HEK293 (cell line): ENCODE data around the gene ACAD8.

ENCODE experiments used
- FEZF1 ChIP-seq: fragments of 450-650 bp; formaldehyde crosslinking; IDR thresholded peaks from 2 replicates; pipeline ENCODE4 v1.5.1; 2016; ENCODE audit warnings: missing biosample characterization, missing genetic modification characterization
- KLF8 ChIP-seq: fragments of 450-650 bp; formaldehyde crosslinking; IDR thresholded peaks from 2 replicates; pipeline ENCODE4 v1.5.1; 2016; ENCODE audit warnings: missing biosample characterization, missing genetic modification characterization
- OVOL3 ChIP-seq: fragments of 450-650 bp; formaldehyde crosslinking; IDR thresholded peaks from 2 replicates; pipeline ENCODE4 v1.5.1; 2016; ENCODE audit warnings: missing biosample characterization, missing genetic modification characterization
- YY2 ChIP-seq: fragments of 450-650 bp; formaldehyde crosslinking; IDR thresholded peaks from 2 replicates; pipeline ENCODE4 v1.5.1; 2016; ENCODE audit warnings: missing biosample characterization, missing genetic modification characterization
- ZBTB7A ChIP-seq: fragments of 450-650 bp; formaldehyde crosslinking; IDR thresholded peaks from 2 replicates; pipeline ENCODE4 v1.5.1; 2016; ENCODE audit warnings: low read depth, missing biosample characterization, missing genetic modification characterization
- ZBTB8A ChIP-seq: fragments of 450-650 bp; formaldehyde crosslinking; IDR thresholded peaks from 2 replicates; pipeline ENCODE4 v1.5.1; 2016; ENCODE audit warnings: missing biosample characterization, missing genetic modification characterization
- ZFHX2 ChIP-seq: fragments of 450-650 bp; formaldehyde crosslinking; conservative IDR thresholded peaks from 2 replicates; pipeline ENCODE4 v1.5.1; 2016; ENCODE audit warnings: missing biosample characterization, missing genetic modification characterization
- ZFP37 ChIP-seq: fragments of 450-650 bp; formaldehyde crosslinking; IDR thresholded peaks from 2 replicates; pipeline ENCODE4 v1.5.1; 2016; ENCODE audit warnings: missing biosample characterization, missing genetic modification characterization
- ZNF112 ChIP-seq: fragments of 450-650 bp; formaldehyde crosslinking; IDR thresholded peaks from 2 replicates; pipeline ENCODE4 v1.5.0; 2017; ENCODE audit warnings: missing biosample characterization, missing genetic modification characterization
- ZNF16 ChIP-seq: fragments of 450-650 bp; formaldehyde crosslinking; IDR thresholded peaks from 2 replicates; pipeline ENCODE4 v1.5.1; 2016; ENCODE audit warnings: low read depth, missing biosample characterization, missing genetic modification characterization
- ZNF341 ChIP-seq: fragments of 450-650 bp; formaldehyde crosslinking; IDR thresholded peaks from 2 replicates; pipeline ENCODE4; 2016; ENCODE audit warnings: low read depth, missing biosample characterization, missing genetic modification characterization
- ZNF521 ChIP-seq: fragments of 450-650 bp; formaldehyde crosslinking; IDR thresholded peaks from 2 replicates; pipeline ENCODE4 v1.5.1; 2017; ENCODE audit warnings: missing biosample characterization, mild to moderate bottlenecking, missing genetic modification characterization
- ZNF571 ChIP-seq: fragments of 450-650 bp; formaldehyde crosslinking; IDR thresholded peaks from 2 replicates; pipeline ENCODE4 v1.5.0; 2017; ENCODE audit warnings: missing biosample characterization, missing genetic modification characterization
- ZNF600 ChIP-seq: fragments of 450-650 bp; formaldehyde crosslinking; IDR thresholded peaks from 2 replicates; pipeline ENCODE4 v1.5.1; 2016; ENCODE audit warnings: missing biosample characterization, missing genetic modification characterization
- ZNF610 ChIP-seq: fragments of 450-650 bp; formaldehyde crosslinking; IDR thresholded peaks from 2 replicates; pipeline ENCODE4 v1.5.1; 2016; ENCODE audit warnings: missing biosample characterization, missing genetic modification characterization, borderline replicate concordance
- ZNF626 ChIP-seq: fragments of 450-650 bp; sonication (Bioruptor Pico); formaldehyde crosslinking; IDR thresholded peaks from 2 replicates; pipeline ENCODE4 v1.5.1; 2018; ENCODE audit warnings: missing biosample characterization, missing genetic modification characterization, inconsistent platforms
- ZNF776 ChIP-seq: fragments of 450-650 bp; formaldehyde crosslinking; IDR thresholded peaks from 2 replicates; pipeline ENCODE4 v1.5.0; 2017; ENCODE audit warnings: missing biosample characterization, missing genetic modification characterization, borderline replicate concordance
- ZNF843 ChIP-seq: fragments of 450-650 bp; formaldehyde crosslinking; IDR thresholded peaks from 2 replicates; pipeline ENCODE4 v1.5.1; 2016; ENCODE audit warnings: missing biosample characterization, missing genetic modification characterization
- TF ChIP-seq, protein P1 (sequence below): fragments of 450-650 bp; formaldehyde crosslinking; IDR thresholded peaks from 2 replicates; pipeline ENCODE4 v1.5.1; 2016; ENCODE audit warnings: missing biosample characterization, missing genetic modification characterization
- TF ChIP-seq, protein P2 (sequence below): fragments of 450-650 bp; formaldehyde crosslinking; IDR thresholded peaks from 2 replicates; pipeline ENCODE4 v1.5.1; 2016; ENCODE audit warnings: missing biosample characterization, missing genetic modification characterization
- TF ChIP-seq, protein P3 (sequence below): fragments of 450-650 bp; formaldehyde crosslinking; IDR thresholded peaks from 2 replicates; pipeline ENCODE4 v1.5.1; 2017; ENCODE audit warnings: missing biosample characterization, missing genetic modification characterization
- TF ChIP-seq, protein P4 (sequence below): fragments of 450-650 bp; formaldehyde crosslinking; conservative IDR thresholded peaks from 2 replicates; pipeline ENCODE4 v1.5.1; 2016; ENCODE audit warnings: low read depth, missing biosample characterization, missing genetic modification characterization
- TF ChIP-seq, protein P5 (sequence below): fragments of 450-650 bp; formaldehyde crosslinking; IDR thresholded peaks from 2 replicates; pipeline ENCODE4 v1.5.1; 2016; ENCODE audit warnings: missing biosample characterization, missing genetic modification characterization
- TF ChIP-seq, protein P6 (sequence below): fragments of 450-650 bp; IDR thresholded peaks from 2 replicates; pipeline ENCODE4 v1.5.1; 2018; ENCODE audit warnings: missing biosample characterization, missing genetic modification characterization
- TF ChIP-seq, protein P7 (sequence below): fragments of 450-650 bp; formaldehyde crosslinking; IDR thresholded peaks from 2 replicates; pipeline ENCODE4 v1.5.1; 2016; ENCODE audit warnings: missing biosample characterization, missing genetic modification characterization, low read depth

Gene ACAD8

DNA sequence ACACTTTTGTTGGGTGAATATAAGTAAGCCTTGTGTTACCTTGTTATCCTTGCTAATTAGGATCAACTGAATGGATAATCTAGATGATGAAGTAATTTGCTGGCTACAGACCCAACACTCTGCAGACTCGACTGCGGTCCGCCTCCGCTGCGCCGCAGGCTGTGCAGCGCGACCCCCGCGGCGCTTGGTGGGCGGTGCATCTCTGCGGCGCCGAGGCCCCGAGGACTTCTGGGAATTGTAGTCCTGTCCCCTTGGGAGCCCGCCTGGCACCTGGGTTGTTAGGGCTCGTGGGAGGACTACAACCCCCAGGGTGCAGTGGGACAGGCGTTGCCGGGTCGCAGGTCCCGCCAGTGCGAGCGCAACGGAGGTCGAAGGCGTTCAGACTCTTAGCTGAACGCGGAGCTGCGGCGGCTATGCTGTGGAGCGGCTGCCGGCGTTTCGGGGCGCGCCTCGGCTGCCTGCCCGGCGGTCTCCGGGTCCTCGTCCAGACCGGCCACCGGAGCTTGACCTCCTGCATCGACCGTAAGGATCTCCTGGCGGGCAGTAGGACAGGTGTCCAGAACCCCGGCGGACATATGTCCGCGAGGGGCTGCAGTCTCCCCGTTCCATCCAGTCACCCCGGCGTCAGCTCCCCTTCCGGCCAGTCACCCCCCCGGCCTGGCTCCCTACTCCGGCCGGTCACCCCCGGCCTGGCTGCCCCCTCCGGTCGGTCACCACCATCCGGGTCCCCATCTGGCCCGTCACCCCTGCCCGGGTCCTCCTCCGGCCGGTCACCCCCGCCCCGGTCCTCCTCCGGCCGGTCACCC, at the start of gene ACAD8, which contains the start of gene THYN1 (continued):
- TF ChIP-seq, protein P1, sequence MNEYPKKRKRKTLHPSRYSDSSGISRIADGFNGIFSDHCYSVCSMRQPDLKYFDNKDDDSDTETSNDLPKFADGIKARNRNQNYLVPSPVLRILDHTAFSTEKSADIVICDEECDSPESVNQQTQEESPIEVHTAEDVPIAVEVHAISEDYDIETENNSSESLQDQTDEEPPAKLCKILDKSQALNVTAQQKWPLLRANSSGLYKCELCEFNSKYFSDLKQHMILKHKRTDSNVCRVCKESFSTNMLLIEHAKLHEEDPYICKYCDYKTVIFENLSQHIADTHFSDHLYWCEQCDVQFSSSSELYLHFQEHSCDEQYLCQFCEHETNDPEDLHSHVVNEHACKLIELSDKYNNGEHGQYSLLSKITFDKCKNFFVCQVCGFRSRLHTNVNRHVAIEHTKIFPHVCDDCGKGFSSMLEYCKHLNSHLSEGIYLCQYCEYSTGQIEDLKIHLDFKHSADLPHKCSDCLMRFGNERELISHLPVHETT (tag by site-specific recombination) = no peak
- TF ChIP-seq, protein P2, sequence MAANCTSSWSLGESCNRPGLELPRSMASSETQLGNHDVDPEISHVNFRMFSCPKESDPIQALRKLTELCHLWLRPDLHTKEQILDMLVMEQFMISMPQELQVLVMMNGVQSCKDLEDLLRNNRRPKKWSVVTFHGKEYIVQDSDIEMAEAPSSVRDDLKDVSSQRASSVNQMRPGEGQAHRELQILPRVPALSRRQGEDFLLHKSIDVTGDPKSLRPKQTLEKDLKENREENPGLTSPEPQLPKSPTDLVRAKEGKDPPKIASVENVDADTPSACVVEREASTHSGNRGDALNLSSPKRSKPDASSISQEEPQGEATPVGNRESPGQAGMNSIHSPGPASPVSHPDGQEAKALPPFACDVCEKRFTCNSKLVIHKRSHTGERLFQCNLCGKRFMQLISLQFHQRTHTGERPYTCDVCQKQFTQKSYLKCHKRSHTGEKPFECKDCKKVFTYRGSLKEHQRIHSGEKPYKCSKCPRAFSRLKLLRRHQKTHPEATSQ (tag by site-specific recombination) = no peak
- TF ChIP-seq ZNF112 (tag by site-specific recombination) (no peak), ZNF571 (tag by site-specific recombination) (no peak), ZBTB8A (0 out of 2 replicates have a peak, but pooled peaks have one; percentile 29), ZNF626 (no peak), KLF8 (tag by site-specific recombination) (peak; percentile 92), ZNF16 (tag by site-specific recombination) (no peak), ZNF776 (tag by site-specific recombination) (no peak), ZFHX2 (peak; percentile 86), ZNF610 (no peak), FEZF1 (no peak), ZNF521 (tag by site-specific recombination) (no peak), ZNF341 (tag by site-specific recombination) (0 out of 2 replicates have a peak, but pooled peaks have one; percentile 24), ZNF843 (no peak; the same call in 1 of the 2 replicates), ZBTB7A (tag by site-specific recombination) (peak; percentile 21; the same call in 1 of the 2 replicates), ZFP37 (0 out of 2 replicates have a peak, but pooled peaks have one; percentile 13), OVOL3 (no peak), YY2 (tag by site-specific recombination) (no peak), ZNF600 (0 out of 2 replicates have a peak, but pooled peaks have one; percentile 86)
- TF ChIP-seq, protein P3, sequence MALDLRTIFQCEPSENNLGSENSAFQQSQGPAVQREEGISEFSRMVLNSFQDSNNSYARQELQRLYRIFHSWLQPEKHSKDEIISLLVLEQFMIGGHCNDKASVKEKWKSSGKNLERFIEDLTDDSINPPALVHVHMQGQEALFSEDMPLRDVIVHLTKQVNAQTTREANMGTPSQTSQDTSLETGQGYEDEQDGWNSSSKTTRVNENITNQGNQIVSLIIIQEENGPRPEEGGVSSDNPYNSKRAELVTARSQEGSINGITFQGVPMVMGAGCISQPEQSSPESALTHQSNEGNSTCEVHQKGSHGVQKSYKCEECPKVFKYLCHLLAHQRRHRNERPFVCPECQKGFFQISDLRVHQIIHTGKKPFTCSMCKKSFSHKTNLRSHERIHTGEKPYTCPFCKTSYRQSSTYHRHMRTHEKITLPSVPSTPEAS = no peak
- TF ChIP-seq, protein P4, sequence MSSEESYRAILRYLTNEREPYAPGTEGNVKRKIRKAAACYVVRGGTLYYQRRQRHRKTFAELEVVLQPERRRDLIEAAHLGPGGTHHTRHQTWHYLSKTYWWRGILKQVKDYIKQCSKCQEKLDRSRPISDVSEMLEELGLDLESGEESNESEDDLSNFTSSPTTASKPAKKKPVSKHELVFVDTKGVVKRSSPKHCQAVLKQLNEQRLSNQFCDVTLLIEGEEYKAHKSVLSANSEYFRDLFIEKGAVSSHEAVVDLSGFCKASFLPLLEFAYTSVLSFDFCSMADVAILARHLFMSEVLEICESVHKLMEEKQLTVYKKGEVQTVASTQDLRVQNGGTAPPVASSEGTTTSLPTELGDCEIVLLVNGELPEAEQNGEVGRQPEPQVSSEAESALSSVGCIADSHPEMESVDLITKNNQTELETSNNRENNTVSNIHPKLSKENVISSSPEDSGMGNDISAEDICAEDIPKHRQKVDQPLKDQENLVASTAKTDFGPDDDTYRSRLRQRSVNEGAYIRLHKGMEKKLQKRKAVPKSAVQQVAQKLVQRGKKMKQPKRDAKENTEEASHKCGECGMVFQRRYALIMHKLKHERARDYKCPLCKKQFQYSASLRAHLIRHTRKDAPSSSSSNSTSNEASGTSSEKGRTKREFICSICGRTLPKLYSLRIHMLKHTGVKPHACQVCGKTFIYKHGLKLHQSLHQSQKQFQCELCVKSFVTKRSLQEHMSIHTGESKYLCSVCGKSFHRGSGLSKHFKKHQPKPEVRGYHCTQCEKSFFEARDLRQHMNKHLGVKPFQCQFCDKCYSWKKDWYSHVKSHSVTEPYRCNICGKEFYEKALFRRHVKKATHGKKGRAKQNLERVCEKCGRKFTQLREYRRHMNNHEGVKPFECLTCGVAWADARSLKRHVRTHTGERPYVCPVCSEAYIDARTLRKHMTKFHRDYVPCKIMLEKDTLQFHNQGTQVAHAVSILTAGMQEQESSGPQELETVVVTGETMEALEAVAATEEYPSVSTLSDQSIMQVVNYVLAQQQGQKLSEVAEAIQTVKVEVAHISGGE = peak; percentile 73; the same call in 1 of the 2 replicates
- TF ChIP-seq, protein P5, sequence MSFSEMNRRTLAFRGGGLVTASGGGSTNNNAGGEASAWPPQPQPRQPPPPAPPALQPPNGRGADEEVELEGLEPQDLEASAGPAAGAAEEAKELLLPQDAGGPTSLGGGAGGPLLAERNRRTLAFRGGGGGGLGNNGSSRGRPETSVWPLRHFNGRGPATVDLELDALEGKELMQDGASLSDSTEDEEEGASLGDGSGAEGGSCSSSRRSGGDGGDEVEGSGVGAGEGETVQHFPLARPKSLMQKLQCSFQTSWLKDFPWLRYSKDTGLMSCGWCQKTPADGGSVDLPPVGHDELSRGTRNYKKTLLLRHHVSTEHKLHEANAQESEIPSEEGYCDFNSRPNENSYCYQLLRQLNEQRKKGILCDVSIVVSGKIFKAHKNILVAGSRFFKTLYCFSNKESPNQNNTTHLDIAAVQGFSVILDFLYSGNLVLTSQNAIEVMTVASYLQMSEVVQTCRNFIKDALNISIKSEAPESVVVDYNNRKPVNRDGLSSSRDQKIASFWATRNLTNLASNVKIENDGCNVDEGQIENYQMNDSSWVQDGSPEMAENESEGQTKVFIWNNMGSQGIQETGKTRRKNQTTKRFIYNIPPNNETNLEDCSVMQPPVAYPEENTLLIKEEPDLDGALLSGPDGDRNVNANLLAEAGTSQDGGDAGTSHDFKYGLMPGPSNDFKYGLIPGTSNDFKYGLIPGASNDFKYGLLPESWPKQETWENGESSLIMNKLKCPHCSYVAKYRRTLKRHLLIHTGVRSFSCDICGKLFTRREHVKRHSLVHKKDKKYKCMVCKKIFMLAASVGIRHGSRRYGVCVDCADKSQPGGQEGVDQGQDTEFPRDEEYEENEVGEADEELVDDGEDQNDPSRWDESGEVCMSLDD (tag by site-specific recombination) = peak; percentile 74
- TF ChIP-seq, protein P6, sequence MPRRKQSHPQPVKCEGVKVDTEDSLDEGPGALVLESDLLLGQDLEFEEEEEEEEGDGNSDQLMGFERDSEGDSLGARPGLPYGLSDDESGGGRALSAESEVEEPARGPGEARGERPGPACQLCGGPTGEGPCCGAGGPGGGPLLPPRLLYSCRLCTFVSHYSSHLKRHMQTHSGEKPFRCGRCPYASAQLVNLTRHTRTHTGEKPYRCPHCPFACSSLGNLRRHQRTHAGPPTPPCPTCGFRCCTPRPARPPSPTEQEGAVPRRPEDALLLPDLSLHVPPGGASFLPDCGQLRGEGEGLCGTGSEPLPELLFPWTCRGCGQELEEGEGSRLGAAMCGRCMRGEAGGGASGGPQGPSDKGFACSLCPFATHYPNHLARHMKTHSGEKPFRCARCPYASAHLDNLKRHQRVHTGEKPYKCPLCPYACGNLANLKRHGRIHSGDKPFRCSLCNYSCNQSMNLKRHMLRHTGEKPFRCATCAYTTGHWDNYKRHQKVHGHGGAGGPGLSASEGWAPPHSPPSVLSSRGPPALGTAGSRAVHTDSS (tag by site-specific recombination) = no peak
- TF ChIP-seq, protein P7, sequence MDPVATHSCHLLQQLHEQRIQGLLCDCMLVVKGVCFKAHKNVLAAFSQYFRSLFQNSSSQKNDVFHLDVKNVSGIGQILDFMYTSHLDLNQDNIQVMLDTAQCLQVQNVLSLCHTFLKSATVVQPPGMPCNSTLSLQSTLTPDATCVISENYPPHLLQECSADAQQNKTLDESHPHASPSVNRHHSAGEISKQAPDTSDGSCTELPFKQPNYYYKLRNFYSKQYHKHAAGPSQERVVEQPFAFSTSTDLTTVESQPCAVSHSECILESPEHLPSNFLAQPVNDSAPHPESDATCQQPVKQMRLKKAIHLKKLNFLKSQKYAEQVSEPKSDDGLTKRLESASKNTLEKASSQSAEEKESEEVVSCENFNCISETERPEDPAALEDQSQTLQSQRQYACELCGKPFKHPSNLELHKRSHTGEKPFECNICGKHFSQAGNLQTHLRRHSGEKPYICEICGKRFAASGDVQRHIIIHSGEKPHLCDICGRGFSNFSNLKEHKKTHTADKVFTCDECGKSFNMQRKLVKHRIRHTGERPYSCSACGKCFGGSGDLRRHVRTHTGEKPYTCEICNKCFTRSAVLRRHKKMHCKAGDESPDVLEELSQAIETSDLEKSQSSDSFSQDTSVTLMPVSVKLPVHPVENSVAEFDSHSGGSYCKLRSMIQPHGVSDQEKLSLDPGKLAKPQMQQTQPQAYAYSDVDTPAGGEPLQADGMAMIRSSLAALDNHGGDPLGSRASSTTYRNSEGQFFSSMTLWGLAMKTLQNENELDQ (tag by site-specific recombination) = no peak
